Suprapubic skin (tissue), 4 donors: Measurements from ENCODE around the gene USP47. TPM values are rescaled to one million over a fixed set of nuclear protein-coding genes. Genes with fewer than 3 reads are reported as not detected.

ENCODE experiments used
- DNase-seq, 2 donors: peaks; one replicate each; pipeline ENCODE4 v3.0.0-alpha.2; 2019; ENCODE audit warnings: low spot score in 2 of 2
- H3K27ac ChIP-seq: fragments of 200-600 bp; sonication (generic); one replicate; pipeline ENCODE4 v1.5.1; 2019
- H3K27me3 ChIP-seq: fragments of 200-600 bp; sonication (generic); one replicate; pipeline ENCODE4 v1.5.1; 2019
- H3K36me3 ChIP-seq: fragments of 200-600 bp; sonication (generic); one replicate; pipeline ENCODE4 v1.5.1; 2019
- H3K4me1 ChIP-seq: fragments of 200-600 bp; sonication (generic); one replicate; pipeline ENCODE4 v1.5.1; 2019
- H3K4me3 ChIP-seq: fragments of 200-600 bp; sonication (generic); one replicate; pipeline ENCODE4 v1.5.1; 2019; ENCODE audit warnings: mild to moderate bottlenecking
- H3K9me3 ChIP-seq: fragments of 200-600 bp; sonication (generic); one replicate; pipeline ENCODE4 v1.5.1; 2019
- EP300 ChIP-seq: sonication (generic); formaldehyde crosslinking; IDR thresholded peaks from one replicate; pipeline ENCODE4 v1.6.1; 2017; ENCODE audit warnings: antibody characterized with exemption
- POLR2A ChIP-seq, 2 donors: fragments of 450-650 bp; IDR thresholded peaks; one replicate each; pipeline ENCODE4 v1.6.1; 2017; ENCODE audit warnings: antibody characterized with exemption in 2 of 2, mild to moderate bottlenecking in 2 of 2, moderate library complexity in 2 of 2
- POLR2AphosphoS5 ChIP-seq, 3 donors: sonication (generic); formaldehyde crosslinking; IDR thresholded peaks; one replicate each; pipeline ENCODE4 v1.6.1; 2017; ENCODE audit warnings: antibody characterized with exemption in 3 of 3
- WGBS: methylation state at CpG from one replicate; pipeline ENCODE4 v1.1.5; 2018; 5-methylcytosine and 5-hydroxymethylcytosine counted together
- total RNA-seq, 4 donors: library from RNA; depleted of rRNA; stranded (reverse); fragments of >200 nt; gene quantifications; one replicate each; pipeline ENCODE4 v1.1.0, GENCODE V29; 2016
- TF ChIP-seq, protein P1 (sequence below), 2 donors: fragments of 200-600 bp in 1 of 2; fragments of 450-650 bp in 1 of 2; sonication (generic) in 1 of 2; IDR thresholded peaks; one replicate each; pipeline ENCODE4 v1.5.1; 2016 to 2019; ENCODE audit warnings: antibody characterized with exemption in 2 of 2, mild to moderate bottlenecking in 1 of 2, moderate library complexity in 1 of 2

Gene USP47
- total RNA-seq, 4 donors from 2014 or later: 56.0 to 102 (median 72.2) TPM

DNA sequence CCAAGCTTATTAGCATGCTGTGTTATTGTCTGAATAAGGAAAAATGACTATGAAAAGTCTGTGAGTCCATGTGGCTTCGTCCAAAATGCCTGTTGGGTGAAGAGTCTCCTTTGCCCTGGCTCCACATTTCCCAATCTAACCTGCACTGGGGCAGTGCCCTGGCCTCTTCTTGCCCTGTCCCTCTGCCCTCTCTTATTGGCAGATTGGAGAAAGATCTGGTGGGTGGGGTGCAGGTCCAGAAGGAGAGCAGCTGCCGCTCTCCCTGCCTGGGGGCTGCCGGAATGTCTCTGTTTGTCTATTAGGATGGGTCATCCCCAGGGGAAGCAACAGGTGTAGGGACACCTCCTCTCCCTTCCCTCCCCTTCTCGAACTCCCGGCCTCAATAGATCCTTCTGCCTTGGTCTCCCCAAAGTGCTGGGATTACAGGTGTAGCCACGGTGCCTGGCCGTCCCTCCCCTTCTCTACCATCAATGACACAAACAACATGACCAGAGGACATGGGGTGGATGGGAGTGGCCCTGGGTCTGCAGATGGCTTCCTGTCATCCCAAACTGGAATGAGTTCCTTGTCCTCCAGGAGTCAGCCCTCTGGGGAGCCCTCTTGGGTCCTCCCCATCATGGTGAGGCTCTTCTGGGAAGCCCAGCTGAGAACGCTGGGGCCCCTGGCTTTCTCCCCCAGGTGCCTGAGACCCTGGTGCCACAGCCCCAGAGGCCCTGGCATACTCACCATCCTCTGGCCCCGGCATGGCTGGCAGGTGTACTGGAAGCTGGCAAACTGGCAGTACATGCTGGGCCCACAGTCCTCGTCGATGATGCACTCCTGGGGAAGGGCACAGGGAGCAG lies 126.1 kb downstream of the USP47 start:
- Histone ChIP-seq H3K4me3 (no peak overlapping the region), H3K27ac (no peak overlapping the region), H3K4me1 (peaks cover 46% of the 10 kb centered on the region), H3K27me3 (no peaks in the 10 kb centered on the region), H3K36me3 (peaks cover 9% of the 10 kb centered on the region), H3K9me3 (no peaks in the 10 kb centered on the region)
- DNase-seq: no peak
- TF ChIP-seq, protein P1, sequence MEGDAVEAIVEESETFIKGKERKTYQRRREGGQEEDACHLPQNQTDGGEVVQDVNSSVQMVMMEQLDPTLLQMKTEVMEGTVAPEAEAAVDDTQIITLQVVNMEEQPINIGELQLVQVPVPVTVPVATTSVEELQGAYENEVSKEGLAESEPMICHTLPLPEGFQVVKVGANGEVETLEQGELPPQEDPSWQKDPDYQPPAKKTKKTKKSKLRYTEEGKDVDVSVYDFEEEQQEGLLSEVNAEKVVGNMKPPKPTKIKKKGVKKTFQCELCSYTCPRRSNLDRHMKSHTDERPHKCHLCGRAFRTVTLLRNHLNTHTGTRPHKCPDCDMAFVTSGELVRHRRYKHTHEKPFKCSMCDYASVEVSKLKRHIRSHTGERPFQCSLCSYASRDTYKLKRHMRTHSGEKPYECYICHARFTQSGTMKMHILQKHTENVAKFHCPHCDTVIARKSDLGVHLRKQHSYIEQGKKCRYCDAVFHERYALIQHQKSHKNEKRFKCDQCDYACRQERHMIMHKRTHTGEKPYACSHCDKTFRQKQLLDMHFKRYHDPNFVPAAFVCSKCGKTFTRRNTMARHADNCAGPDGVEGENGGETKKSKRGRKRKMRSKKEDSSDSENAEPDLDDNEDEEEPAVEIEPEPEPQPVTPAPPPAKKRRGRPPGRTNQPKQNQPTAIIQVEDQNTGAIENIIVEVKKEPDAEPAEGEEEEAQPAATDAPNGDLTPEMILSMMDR (IDR thresholded peaks at IDR 0.05): no peak
- no peak for TF ChIP-seq EP300
- no peak for TF ChIP-seq POLR2AphosphoS5 (IDR thresholded peaks at IDR 0.05)
- TF ChIP-seq POLR2A (IDR thresholded peaks at IDR 0.05): no peak
- 84% methylated on average over 8 of the region's 11 CpGs for WGBS

DNA sequence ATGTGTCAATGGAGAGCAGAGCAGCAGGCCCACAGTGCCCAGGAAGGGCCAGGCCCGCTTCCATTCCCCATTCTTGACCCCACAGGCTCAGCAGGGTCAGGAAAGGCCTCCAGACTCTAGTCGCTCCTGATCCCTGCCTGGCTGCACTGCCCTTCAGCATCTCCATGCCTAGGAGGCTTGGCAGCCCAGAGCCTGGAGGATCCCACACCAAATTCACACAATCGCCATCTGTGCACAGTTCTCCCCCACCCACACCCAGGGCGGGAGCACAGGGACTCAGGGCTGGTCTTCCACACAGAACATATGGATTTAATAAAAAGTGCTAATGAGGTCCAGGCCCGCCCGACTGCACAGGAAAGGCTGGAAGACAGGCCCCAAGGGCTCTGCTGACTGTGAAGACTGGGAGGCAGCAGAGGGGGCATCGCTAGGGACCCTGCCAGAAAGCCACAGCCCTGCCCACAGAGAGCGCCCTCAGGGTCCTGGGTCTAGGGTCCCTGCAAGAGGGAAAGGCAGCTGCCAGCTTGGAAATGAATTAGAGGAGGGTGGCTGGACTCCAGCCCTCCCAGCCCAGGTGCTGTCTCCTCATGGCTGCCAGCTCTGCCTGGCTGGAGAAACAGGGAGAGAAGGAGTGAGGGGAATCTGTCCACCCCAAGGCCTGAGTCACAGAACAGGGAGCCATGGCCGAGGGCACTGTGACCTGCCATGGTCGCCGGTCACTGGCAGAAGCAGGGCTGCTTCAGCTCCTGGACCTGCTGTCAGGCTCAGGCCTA lies 126.9 kb downstream of the USP47 start:
- no peaks in the 10 kb centered on the region for H3K9me3 ChIP-seq
- 56% methylated on average over 8 of the region's 11 CpGs for WGBS
- H3K36me3 ChIP-seq: peaks cover 9% of the 10 kb centered on the region

DNA sequence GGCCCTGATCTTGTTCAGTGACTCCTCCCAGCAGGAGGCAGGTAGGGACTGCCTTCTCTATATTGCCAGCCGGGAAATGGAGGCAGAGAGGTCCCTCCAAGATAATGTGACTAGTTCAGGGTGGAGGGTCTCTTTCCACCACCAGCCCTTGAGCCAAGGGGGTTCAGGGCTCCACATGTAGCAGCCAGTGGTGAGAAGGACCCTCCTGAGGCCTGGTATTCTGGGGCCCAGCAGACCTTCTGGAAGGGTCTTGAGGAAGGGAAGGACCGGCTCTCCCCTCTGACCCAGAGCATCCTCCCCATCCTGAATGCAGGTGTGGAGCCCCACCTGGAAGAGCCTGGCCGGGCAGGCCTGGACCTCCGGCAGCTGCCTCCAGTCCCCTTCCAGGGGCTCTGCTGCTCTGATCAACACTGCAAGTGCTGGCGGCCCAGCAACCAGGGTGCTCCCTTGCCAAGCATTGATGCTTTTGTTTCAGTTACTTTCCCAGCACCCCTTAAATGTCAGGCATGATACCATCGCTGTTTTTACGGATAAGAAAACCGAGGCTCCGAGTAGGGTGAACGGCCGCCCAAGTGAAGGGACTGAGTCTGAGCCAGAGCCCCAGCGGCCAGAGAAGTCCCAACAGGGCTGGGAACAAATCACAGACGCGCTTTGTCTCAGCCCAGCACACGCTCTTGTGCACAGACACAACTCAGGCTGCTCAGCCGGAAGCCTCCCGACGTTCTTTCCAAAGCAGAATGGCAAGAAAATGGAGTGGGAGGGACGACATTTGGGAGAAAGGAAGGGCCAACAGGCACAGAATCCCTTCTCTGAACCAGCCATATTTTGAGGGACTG lies 127.8 kb downstream of the USP47 start:
- Histone ChIP-seq H3K4me1 (peaks cover 58% of the 10 kb centered on the region), H3K27me3 (no peaks in the 10 kb centered on the region), H3K9me3 (no peaks in the 10 kb centered on the region), H3K36me3 (peaks cover 9% of the 10 kb centered on the region), H3K4me3 (no peak overlapping the region), H3K27ac (peak overlapping the region; percentile 65)
- no peak for DNase-seq
- no peak for TF ChIP-seq POLR2A (IDR thresholded peaks at IDR 0.05)
- TF ChIP-seq, protein P1 (IDR thresholded peaks at IDR 0.05): no peak
- 74% methylated on average over 14 of the region's 19 CpGs for WGBS

More for the DNA sequence above, 126.9 kb downstream of the USP47 start:
- Histone ChIP-seq H3K27me3 (no peaks in the 10 kb centered on the region), H3K4me1 (peaks cover 54% of the 10 kb centered on the region), H3K4me3 (no peak overlapping the region), H3K27ac (peak overlapping the region; percentile 65)
- DNase-seq: no peak
- TF ChIP-seq EP300 (no peak), POLR2A (IDR thresholded peaks at IDR 0.05) (no peak)

DNA sequence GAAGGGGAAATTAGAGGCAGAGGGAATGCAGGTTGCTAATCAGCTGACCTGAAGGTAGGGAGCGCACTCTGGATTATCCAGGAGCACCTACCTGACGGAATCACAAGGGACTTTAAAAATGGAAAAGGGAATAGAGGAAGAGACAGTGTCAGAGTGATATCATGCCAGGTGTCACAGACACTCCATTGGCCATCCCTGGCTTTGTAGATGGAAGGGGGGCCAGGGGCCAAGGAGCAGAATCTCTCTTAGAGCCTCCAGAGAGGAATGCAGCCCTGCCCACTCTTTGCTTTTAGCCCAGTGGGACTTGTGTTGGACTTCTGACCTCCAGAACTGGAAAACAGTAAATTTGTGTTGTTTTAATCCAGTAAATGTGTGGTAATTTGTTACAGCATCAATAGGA lies 128.8 kb downstream of the USP47 start:
- Histone ChIP-seq H3K36me3 (peaks cover 7% of the 10 kb centered on the region), H3K27me3 (no peaks in the 10 kb centered on the region), H3K27ac (no peak overlapping the region), H3K9me3 (no peaks in the 10 kb centered on the region), H3K4me1 (peaks cover 68% of the 10 kb centered on the region), H3K4me3 (no peak overlapping the region)
- 90% methylated on average over 2 of the region's 2 CpGs for WGBS
- DNase-seq: no peak
- TF ChIP-seq, protein P1 (IDR thresholded peaks at IDR 0.05): no peak
- TF ChIP-seq POLR2A (IDR thresholded peaks at IDR 0.05) (no peak), EP300 (no peak), POLR2AphosphoS5 (IDR thresholded peaks at IDR 0.05) (no peak)

DNA sequence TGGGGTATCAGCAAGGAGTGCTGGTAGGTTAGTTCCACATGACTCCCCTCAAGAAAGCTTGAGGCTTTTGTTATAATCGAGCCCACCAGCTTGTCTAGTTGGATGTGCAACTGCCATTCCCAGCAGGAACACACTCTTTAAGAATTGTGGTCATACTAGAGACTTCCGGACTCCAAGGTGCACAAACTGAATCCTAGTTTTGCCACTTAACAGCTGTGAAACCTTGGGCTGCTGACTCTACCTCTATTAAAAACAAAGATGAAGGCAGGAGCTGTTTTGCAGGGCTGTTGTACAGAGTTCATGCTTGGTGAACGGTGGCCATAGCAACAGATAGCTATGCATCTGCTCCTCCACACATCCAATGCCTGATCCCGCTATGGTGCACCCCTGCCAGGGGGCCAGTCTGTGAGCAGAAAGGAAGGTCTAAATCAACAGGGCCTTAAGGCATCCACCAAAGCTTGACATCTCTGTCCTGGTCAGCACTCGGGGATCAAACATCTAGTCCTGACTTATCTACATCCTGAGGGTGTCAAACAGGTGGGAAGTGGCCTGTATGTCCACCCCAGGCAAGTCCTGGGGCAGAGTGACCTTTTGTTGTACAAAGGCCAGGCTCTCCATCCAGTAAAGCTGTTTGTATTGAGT lies 130.3 kb downstream of the USP47 start:
- H3K36me3 ChIP-seq: no peaks in the 10 kb centered on the region
- no peak overlapping the region for H3K4me3 ChIP-seq
- no peaks in the 10 kb centered on the region for H3K9me3 ChIP-seq
- no peak for DNase-seq
- WGBS: 90% methylated on average over 3 of the region's 5 CpGs
- TF ChIP-seq, protein P1 (IDR thresholded peaks at IDR 0.05): no peak
- TF ChIP-seq POLR2AphosphoS5 (IDR thresholded peaks at IDR 0.05) (no peak), EP300 (no peak), POLR2A (IDR thresholded peaks at IDR 0.05) (no peak)
- peaks cover 83% of the 10 kb centered on the region for H3K4me1 ChIP-seq
- H3K27ac ChIP-seq: peak overlapping the region; percentile 34
- H3K27me3 ChIP-seq: no peaks in the 10 kb centered on the region
